HepG2 (cell line): Measurements from ENCODE around the gene AK6. TPM values are rescaled to one million over a fixed set of nuclear protein-coding genes. Genes with fewer than 3 reads are reported as not detected.

Source experiments
- GABPA ChIP-seq, 2 experiments: IDR thresholded peaks; 2 replicates each; pipeline ENCODE4 v1.6.1; 2011 to 2016; ENCODE audit warnings: low read depth in 2 of 2, low read length in 1 of 2, missing biosample characterization in 1 of 2, missing genetic modification characterization in 1 of 2
- HHEX ChIP-seq: IDR thresholded peaks from 2 replicates; pipeline ENCODE4 v1.6.1; 2016; ENCODE audit warnings: control low read depth
- HNRNPLL ChIP-seq: fragments of 200-400 bp; formaldehyde crosslinking; IDR thresholded peaks from 2 replicates; pipeline ENCODE4 v1.6.1; 2017; ENCODE audit warnings: mild to moderate bottlenecking, low read depth, low read length; ENCODE audit not compliant: poor library complexity, severe bottlenecking
- KMT2A ChIP-seq: sonication (generic); formaldehyde crosslinking; IDR thresholded peaks from 2 replicates; pipeline ENCODE4 v1.4.0; 2020; ENCODE audit warnings: missing genetic modification reagents
- MED1 ChIP-seq: sonication (generic); formaldehyde crosslinking; IDR thresholded peaks from 2 replicates; pipeline ENCODE4 v1.4.0; 2020; ENCODE audit warnings: missing genetic modification reagents
- MXI1 ChIP-seq: IDR thresholded peaks from 3 replicates; pipeline ENCODE4 v1.6.1; 2012; ENCODE audit warnings: low read depth, low read length, inconsistent platforms, borderline replicate concordance
- PHF20 ChIP-seq: sonication (generic); formaldehyde crosslinking; IDR thresholded peaks from 2 replicates; pipeline ENCODE4 v1.5.0; 2020; ENCODE audit warnings: mild to moderate bottlenecking, missing genetic modification reagents
- SAP130 ChIP-seq: IDR thresholded peaks from 2 replicates; pipeline ENCODE4 v1.6.1; 2016; ENCODE audit warnings: low read depth
- YY1 ChIP-seq: IDR thresholded peaks from 2 replicates; pipeline ENCODE4 v1.6.1; 2011; ENCODE audit warnings: low read length, low read depth, moderate library complexity, mild to moderate bottlenecking; ENCODE audit not compliant: insufficient read depth, insufficient replicate concordance
- ZBTB20 ChIP-seq: sonication (generic); formaldehyde crosslinking; IDR thresholded peaks from 2 replicates; pipeline ENCODE4 v1.8.1; 2023; ENCODE audit warnings: missing genetic modification reagents, low read depth, mild to moderate bottlenecking, borderline replicate concordance
- ZMYM4 ChIP-seq: sonication (generic); formaldehyde crosslinking; IDR thresholded peaks from 2 replicates; pipeline ENCODE4 v1.8.1; 2023; ENCODE audit warnings: mild to moderate bottlenecking, missing genetic modification reagents
- ZNF160 ChIP-seq: sonication (generic); formaldehyde crosslinking; IDR thresholded peaks from 2 replicates; pipeline ENCODE4 v1.8.0; 2022; ENCODE audit warnings: mild to moderate bottlenecking, inconsistent platforms, missing genetic modification reagents
- ZNF225 ChIP-seq: sonication (generic); formaldehyde crosslinking; IDR thresholded peaks from 2 replicates; pipeline ENCODE4 v1.4.0; 2020; ENCODE audit warnings: mild to moderate bottlenecking, missing genetic modification reagents
- ZNF501 ChIP-seq: sonication (generic); formaldehyde crosslinking; IDR thresholded peaks from 2 replicates; pipeline ENCODE4 v1.5.1; 2020; ENCODE audit warnings: mild to moderate bottlenecking, moderate library complexity, missing genetic modification reagents
- ZNF547 ChIP-seq: sonication (generic); formaldehyde crosslinking; IDR thresholded peaks from 2 replicates; pipeline ENCODE4 v1.5.1; 2020; ENCODE audit warnings: mild to moderate bottlenecking, missing genetic modification reagents
- ZNF598 ChIP-seq: sonication (generic); formaldehyde crosslinking; IDR thresholded peaks from 2 replicates; pipeline ENCODE4 v1.5.1; 2020; ENCODE audit warnings: mild to moderate bottlenecking, missing genetic modification reagents, borderline replicate concordance
- polyA plus RNA-seq, 8 experiments: library from polyadenylated mRNA; depleted of rRNA in 3 of 8; stranded (reverse) in 7 of 8; unstranded in 1 of 8; fragments of >200 nt; fragmentation: Illumina TruSeq in 4 of 8; extraction: Trizol in 4 of 8; gene quantifications; 2 replicates each; pipeline versions ENCODE4 v1.2.1 to v1.2.3, GENCODE V29; 2011 to 2016; ENCODE audit warnings: low read depth in 4 of 8, missing spikeins in 1 of 8, mixed read lengths in 1 of 8; ENCODE audit not compliant: insufficient read depth in 1 of 8
- total RNA-seq, 5 experiments: library from RNA; depleted of rRNA; stranded (reverse); fragments of >200 nt; fragmentation: Illumina TruSeq; extraction: Trizol; gene quantifications; 2 replicates each; pipeline ENCODE4 v1.2.3, GENCODE V29; 2016; ENCODE audit warnings: low read depth in 1 of 5
- TF ChIP-seq, protein P1 (sequence below): sonication (generic); formaldehyde crosslinking; IDR thresholded peaks from 2 replicates; pipeline ENCODE4 v1.4.0; 2020; ENCODE audit warnings: missing genetic modification reagents
- TF ChIP-seq, protein P2 (sequence below): sonication (generic); formaldehyde crosslinking; IDR thresholded peaks from 2 replicates; pipeline ENCODE4 v1.4.0; 2020; ENCODE audit warnings: mild to moderate bottlenecking, missing genetic modification reagents
- TF ChIP-seq, protein P3 (sequence below): sonication (generic); formaldehyde crosslinking; IDR thresholded peaks from 2 replicates; pipeline ENCODE4 v1.9.0; 2022; ENCODE audit warnings: missing genetic modification reagents, mild to moderate bottlenecking, borderline replicate concordance
- TF ChIP-seq, protein P4 (sequence below): sonication (generic); formaldehyde crosslinking; IDR thresholded peaks from 2 replicates; pipeline ENCODE4 v1.4.0; 2020; ENCODE audit warnings: missing genetic modification reagents, mild to moderate bottlenecking, borderline replicate concordance
- TF ChIP-seq, protein P5 (sequence below): sonication (generic); formaldehyde crosslinking; IDR thresholded peaks from 2 replicates; pipeline ENCODE4 v1.4.0; 2020; ENCODE audit warnings: missing genetic modification reagents

Gene AK6
- total and polyA plus RNA-seq, 2 of the 13 experiments (the other 11 are each of a cell fraction or from before 2014, with no cell fraction given): 31.1 to 77.2 TPM

DNA sequence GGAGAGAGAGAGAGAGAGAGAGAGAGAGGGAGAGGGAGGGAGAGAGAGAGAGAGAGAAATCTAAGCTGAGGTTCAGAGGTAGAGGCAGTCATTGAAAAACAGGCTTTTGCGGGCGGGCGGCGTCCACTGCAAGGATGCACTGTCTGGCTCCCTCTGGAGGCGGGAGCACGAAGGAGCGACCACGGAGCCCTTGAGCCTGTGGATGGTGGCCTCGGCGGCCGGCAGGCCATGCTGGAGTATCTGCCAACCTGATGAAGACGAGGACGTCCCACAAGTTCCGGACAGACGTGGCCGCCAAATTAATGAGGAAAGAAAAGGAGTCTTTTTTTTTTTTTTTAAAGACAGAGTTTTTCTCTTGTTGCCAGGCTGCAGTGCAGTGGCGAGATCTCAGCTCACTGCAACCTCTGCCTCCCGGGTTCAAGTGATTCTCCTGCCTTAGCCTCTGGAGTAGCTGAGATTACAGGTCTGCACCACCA, 34.5 kb downstream of the AK6 start (continued):
- TF ChIP-seq, protein P1, sequence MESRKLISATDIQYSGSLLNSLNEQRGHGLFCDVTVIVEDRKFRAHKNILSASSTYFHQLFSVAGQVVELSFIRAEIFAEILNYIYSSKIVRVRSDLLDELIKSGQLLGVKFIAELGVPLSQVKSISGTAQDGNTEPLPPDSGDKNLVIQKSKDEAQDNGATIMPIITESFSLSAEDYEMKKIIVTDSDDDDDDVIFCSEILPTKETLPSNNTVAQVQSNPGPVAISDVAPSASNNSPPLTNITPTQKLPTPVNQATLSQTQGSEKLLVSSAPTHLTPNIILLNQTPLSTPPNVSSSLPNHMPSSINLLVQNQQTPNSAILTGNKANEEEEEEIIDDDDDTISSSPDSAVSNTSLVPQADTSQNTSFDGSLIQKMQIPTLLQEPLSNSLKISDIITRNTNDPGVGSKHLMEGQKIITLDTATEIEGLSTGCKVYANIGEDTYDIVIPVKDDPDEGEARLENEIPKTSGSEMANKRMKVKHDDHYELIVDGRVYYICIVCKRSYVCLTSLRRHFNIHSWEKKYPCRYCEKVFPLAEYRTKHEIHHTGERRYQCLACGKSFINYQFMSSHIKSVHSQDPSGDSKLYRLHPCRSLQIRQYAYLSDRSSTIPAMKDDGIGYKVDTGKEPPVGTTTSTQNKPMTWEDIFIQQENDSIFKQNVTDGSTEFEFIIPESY (CRISPR knock-in tag): peak; percentile 42; the same call in 1 of the 2 replicates
- TF ChIP-seq ZBTB20 (CRISPR knock-in tag) (0 out of 2 replicates have a peak, but pooled peaks have one; percentile 30), YY1 (peak; percentile 65), MED1 (CRISPR knock-in tag) (0 out of 2 replicates have a peak, but pooled peaks have one; percentile 38), ZNF547 (CRISPR knock-in tag) (peak; percentile 45; the same call in 1 of the 2 replicates), HHEX (no peak), ZNF598 (CRISPR knock-in tag) (no peak), KMT2A (0 out of 2 replicates have a peak, but pooled peaks have one; percentile 45), SAP130 (peak; percentile 72), MXI1 (peak; percentile 20; the same call in 1 of the 3 replicates), ZMYM4 (peak; percentile 69), ZNF160 (CRISPR knock-in tag) (0 out of 2 replicates have a peak, but pooled peaks have one; percentile 33), PHF20 (CRISPR knock-in tag) (0 out of 2 replicates have a peak, but pooled peaks have one; percentile 41), GABPA (IDR thresholded peaks at IDR 0.05; ENCODE audit: low read depth, low read length) (no peak), GABPA (CRISPR knock-in tag; IDR thresholded peaks at IDR 0.05; ENCODE audit: low read depth) (no peak), ZNF501 (CRISPR knock-in tag) (0 out of 2 replicates have a peak, but pooled peaks have one; percentile 45), ZNF225 (CRISPR knock-in tag) (0 out of 2 replicates have a peak, but pooled peaks have one; percentile 33), HNRNPLL (peak; percentile 37)
- TF ChIP-seq, protein P2, sequence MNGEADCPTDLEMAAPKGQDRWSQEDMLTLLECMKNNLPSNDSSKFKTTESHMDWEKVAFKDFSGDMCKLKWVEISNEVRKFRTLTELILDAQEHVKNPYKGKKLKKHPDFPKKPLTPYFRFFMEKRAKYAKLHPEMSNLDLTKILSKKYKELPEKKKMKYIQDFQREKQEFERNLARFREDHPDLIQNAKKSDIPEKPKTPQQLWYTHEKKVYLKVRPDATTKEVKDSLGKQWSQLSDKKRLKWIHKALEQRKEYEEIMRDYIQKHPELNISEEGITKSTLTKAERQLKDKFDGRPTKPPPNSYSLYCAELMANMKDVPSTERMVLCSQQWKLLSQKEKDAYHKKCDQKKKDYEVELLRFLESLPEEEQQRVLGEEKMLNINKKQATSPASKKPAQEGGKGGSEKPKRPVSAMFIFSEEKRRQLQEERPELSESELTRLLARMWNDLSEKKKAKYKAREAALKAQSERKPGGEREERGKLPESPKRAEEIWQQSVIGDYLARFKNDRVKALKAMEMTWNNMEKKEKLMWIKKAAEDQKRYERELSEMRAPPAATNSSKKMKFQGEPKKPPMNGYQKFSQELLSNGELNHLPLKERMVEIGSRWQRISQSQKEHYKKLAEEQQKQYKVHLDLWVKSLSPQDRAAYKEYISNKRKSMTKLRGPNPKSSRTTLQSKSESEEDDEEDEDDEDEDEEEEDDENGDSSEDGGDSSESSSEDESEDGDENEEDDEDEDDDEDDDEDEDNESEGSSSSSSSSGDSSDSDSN (CRISPR knock-in tag): peak; percentile 53; the same call in 1 of the 2 replicates
- TF ChIP-seq, protein P3, sequence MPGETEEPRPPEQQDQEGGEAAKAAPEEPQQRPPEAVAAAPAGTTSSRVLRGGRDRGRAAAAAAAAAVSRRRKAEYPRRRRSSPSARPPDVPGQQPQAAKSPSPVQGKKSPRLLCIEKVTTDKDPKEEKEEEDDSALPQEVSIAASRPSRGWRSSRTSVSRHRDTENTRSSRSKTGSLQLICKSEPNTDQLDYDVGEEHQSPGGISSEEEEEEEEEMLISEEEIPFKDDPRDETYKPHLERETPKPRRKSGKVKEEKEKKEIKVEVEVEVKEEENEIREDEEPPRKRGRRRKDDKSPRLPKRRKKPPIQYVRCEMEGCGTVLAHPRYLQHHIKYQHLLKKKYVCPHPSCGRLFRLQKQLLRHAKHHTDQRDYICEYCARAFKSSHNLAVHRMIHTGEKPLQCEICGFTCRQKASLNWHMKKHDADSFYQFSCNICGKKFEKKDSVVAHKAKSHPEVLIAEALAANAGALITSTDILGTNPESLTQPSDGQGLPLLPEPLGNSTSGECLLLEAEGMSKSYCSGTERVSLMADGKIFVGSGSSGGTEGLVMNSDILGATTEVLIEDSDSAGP (CRISPR knock-in tag): peak; percentile 59; the same call in 1 of the 2 replicates
- TF ChIP-seq, protein P4, sequence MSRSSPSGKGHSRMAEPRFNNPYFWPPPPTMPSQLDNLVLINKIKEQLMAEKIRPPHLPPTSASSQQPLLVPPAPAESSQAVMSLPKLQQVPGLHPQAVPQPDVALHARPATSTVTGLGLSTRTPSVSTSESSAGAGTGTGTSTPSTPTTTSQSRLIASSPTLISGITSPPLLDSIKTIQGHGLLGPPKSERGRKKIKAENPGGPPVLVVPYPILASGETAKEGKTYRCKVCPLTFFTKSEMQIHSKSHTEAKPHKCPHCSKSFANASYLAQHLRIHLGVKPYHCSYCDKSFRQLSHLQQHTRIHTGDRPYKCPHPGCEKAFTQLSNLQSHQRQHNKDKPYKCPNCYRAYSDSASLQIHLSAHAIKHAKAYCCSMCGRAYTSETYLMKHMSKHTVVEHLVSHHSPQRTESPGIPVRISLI: peak; percentile 36; the same call in 1 of the 2 replicates
- TF ChIP-seq, protein P5, sequence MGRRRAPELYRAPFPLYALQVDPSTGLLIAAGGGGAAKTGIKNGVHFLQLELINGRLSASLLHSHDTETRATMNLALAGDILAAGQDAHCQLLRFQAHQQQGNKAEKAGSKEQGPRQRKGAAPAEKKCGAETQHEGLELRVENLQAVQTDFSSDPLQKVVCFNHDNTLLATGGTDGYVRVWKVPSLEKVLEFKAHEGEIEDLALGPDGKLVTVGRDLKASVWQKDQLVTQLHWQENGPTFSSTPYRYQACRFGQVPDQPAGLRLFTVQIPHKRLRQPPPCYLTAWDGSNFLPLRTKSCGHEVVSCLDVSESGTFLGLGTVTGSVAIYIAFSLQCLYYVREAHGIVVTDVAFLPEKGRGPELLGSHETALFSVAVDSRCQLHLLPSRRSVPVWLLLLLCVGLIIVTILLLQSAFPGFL: no peak
